Neural cell (in vitro differentiated cells): Measurements from ENCODE around the gene ACVR1B. TPM values are rescaled to one million over a fixed set of nuclear protein-coding genes. Genes with fewer than 3 reads are reported as not detected.

ENCODE experiments used
- H2AFZ ChIP-seq: fragments of 200-600, 300-800 bp; sonication (generic), shearing (Covaris generic); 2 replicates; pipeline ENCODE4 v1.6.0; 2014; ENCODE audit warnings: low read depth, mild to moderate bottlenecking, antibody characterized with exemption, low read length, moderate library complexity
- H3F3A ChIP-seq: fragments of 200-600 bp; shearing (Covaris generic); 2 replicates; pipeline ENCODE4 v1.6.1; 2016; ENCODE audit warnings: mild to moderate bottlenecking, moderate library complexity, mixed read lengths, antibody characterized with exemption, low read length; ENCODE audit not compliant: insufficient read depth, poor library complexity, severe bottlenecking
- H3K27ac ChIP-seq: fragments of 200-600, 300-800 bp; sonication (generic), shearing (Covaris generic); 2 replicates; pipeline ENCODE4 v1.5.1; 2014; ENCODE audit warnings: mild to moderate bottlenecking, low read length, moderate library complexity
- H3K27me3 ChIP-seq: fragments of 300-800, 200-600 bp; sonication (generic), shearing (Covaris generic); 2 replicates; pipeline ENCODE4 v1.6.0; 2014; ENCODE audit warnings: mild to moderate bottlenecking, low read depth, low read length, moderate library complexity; ENCODE audit not compliant: insufficient read depth
- H3K36me3 ChIP-seq: fragments of 300-800, 200-600 bp; sonication (generic), shearing (Covaris generic); 2 replicates; pipeline ENCODE4 v1.5.1; 2014; ENCODE audit warnings: mild to moderate bottlenecking, antibody characterized with exemption, low read length, moderate library complexity; ENCODE audit not compliant: insufficient read depth
- H3K4me2 ChIP-seq: fragments of 300-800, 200-600 bp; sonication (generic), shearing (Covaris generic); 2 replicates; pipeline ENCODE4 v1.6.0; 2014; ENCODE audit warnings: mild to moderate bottlenecking, low read length
- H3K4me3 ChIP-seq: fragments of 300-800, 200-600 bp; sonication (generic), shearing (Covaris generic); 2 replicates; pipeline ENCODE4 v1.5.1; 2014; ENCODE audit warnings: mild to moderate bottlenecking, low read length, moderate library complexity
- H3K79me2 ChIP-seq: fragments of 200-600 bp; shearing (Covaris generic); replicated peaks from 2 replicates; pipeline ENCODE4 v1.6.0; 2014; ENCODE audit warnings: mild to moderate bottlenecking, low read length, moderate library complexity; ENCODE audit not compliant: insufficient read depth
- H3K9ac ChIP-seq: fragments of 300-800, 200-600 bp; sonication (generic), shearing (Covaris generic); 2 replicates; pipeline ENCODE4 v1.6.1; 2016; ENCODE audit warnings: mild to moderate bottlenecking, low read length, mixed read lengths
- H3K9me2 ChIP-seq: fragments of 200-600 bp; shearing (Covaris generic); 2 replicates; pipeline ENCODE4 v1.6.1; 2016; ENCODE audit warnings: mild to moderate bottlenecking, low read length, mixed read lengths; ENCODE audit not compliant: insufficient read depth
- H3K9me3 ChIP-seq: fragments of 200-600, 300-800 bp; sonication (generic), shearing (Covaris generic); 2 replicates; pipeline ENCODE4 v1.6.1; 2016; ENCODE audit warnings: mild to moderate bottlenecking, mixed run types, low read length, moderate library complexity, mixed read lengths
- H4K20me1 ChIP-seq: fragments of 200-600 bp; shearing (Covaris generic); 2 replicates; pipeline ENCODE4 v1.6.1; 2016; ENCODE audit warnings: mild to moderate bottlenecking, mixed run types; ENCODE audit not compliant: insufficient read depth
- CTCF ChIP-seq: fragments of 450-650 bp; IDR thresholded peaks from 2 replicates; pipeline ENCODE4 v1.5.1; 2014; ENCODE audit warnings: antibody characterized with exemption, mild to moderate bottlenecking, moderate library complexity; ENCODE audit not compliant: poor library complexity, severe bottlenecking
- EP300 ChIP-seq: fragments of 450-650 bp; conservative IDR thresholded peaks from 2 replicates; pipeline ENCODE4 v1.6.1; 2014; ENCODE audit warnings: antibody characterized with exemption, mild to moderate bottlenecking, moderate library complexity; ENCODE audit not compliant: poor library complexity, severe bottlenecking
- EZH2 ChIP-seq: fragments of 200-600, 300-800 bp; shearing (Covaris generic), sonication (generic); IDR thresholded peaks from 2 replicates; pipeline ENCODE4 v1.6.1; 2014; ENCODE audit warnings: antibody characterized with exemption, low read length, borderline replicate concordance, mild to moderate bottlenecking; ENCODE audit not compliant: insufficient read depth, poor library complexity, severe bottlenecking
- MXI1 ChIP-seq: fragments of 450-650 bp; conservative IDR thresholded peaks from 2 replicates; pipeline ENCODE4 v1.6.1; 2014; ENCODE audit warnings: antibody characterized with exemption, mild to moderate bottlenecking; ENCODE audit not compliant: poor library complexity, severe bottlenecking
- POLR2AphosphoS5 ChIP-seq: IDR thresholded peaks from 2 replicates; pipeline ENCODE4 v1.6.1; 2012
- RAD21 ChIP-seq: fragments of 450-650 bp; conservative IDR thresholded peaks from 2 replicates; pipeline ENCODE4 v1.6.1; 2014; ENCODE audit warnings: antibody characterized with exemption, mild to moderate bottlenecking, moderate library complexity
- REST ChIP-seq: IDR thresholded peaks from 2 replicates; pipeline ENCODE4 v1.6.1; 2012; ENCODE audit warnings: borderline replicate concordance
- SMC3 ChIP-seq: fragments of 450-650 bp; conservative IDR thresholded peaks from 2 replicates; pipeline ENCODE4 v1.6.1; 2014; ENCODE audit warnings: antibody characterized with exemption, mild to moderate bottlenecking, moderate library complexity; ENCODE audit not compliant: poor library complexity
- TAF1 ChIP-seq: IDR thresholded peaks from 2 replicates; pipeline ENCODE4 v1.6.1; 2012; ENCODE audit warnings: low read depth
- polyA plus RNA-seq: library from polyadenylated mRNA; depleted of rRNA; stranded (reverse); fragments of >200 nt; gene quantifications from 2 replicates; pipeline ENCODE4 v1.2.3, GENCODE V29; 2014

Gene ACVR1B
- polyA plus RNA-seq, 1 donor from 2014 or later: 47.2 TPM

GRCh38 chr12:52035190-52035589, 83.7 kb downstream of the ACVR1B start:
- Histone ChIP-seq H3K9me3 (no peaks in the 10 kb centered on the region), H3K27me3 (no peaks in the 10 kb centered on the region), H3K9me2 (no peaks in the 10 kb centered on the region)

GRCh38 chr12:52035926-52036325, 84.4 kb downstream of the ACVR1B start:
- H3K27ac ChIP-seq: no peak overlapping the region
- H3K9me3 ChIP-seq: no peaks in the 10 kb centered on the region
- H3K79me2 ChIP-seq: no peaks in the 10 kb centered on the region
- no peak overlapping the region for H2AFZ ChIP-seq
- H3K36me3 ChIP-seq: no peaks in the 10 kb centered on the region
- H3K4me2 ChIP-seq: no peak overlapping the region
- no peaks in the 10 kb centered on the region for H3K27me3 ChIP-seq
- H4K20me1 ChIP-seq: no peaks in the 10 kb centered on the region
- no peaks in the 10 kb centered on the region for H3F3A ChIP-seq
- H3K4me3 ChIP-seq: no peak overlapping the region
- no peak overlapping the region for H3K9ac ChIP-seq
- H3K9me2 ChIP-seq: no peaks in the 10 kb centered on the region
- TF ChIP-seq SMC3 (no peak), RAD21 (no peak), REST (no peak), EZH2 (no peak), POLR2AphosphoS5 (no peak), EP300 (no peak), MXI1 (no peak)

More at GRCh38 chr12:52035190-52035589, 83.7 kb downstream of the ACVR1B start:
- Histone ChIP-seq H3K4me3 (no peak overlapping the region), H2AFZ (no peak overlapping the region), H3F3A (no peaks in the 10 kb centered on the region), H3K79me2 (no peaks in the 10 kb centered on the region), H4K20me1 (no peaks in the 10 kb centered on the region), H3K27ac (no peak overlapping the region), H3K36me3 (no peaks in the 10 kb centered on the region), H3K9ac (no peak overlapping the region), H3K4me2 (no peak overlapping the region)
- no peak for TF ChIP-seq REST
- TF ChIP-seq RAD21: no peak
- TF ChIP-seq EP300: no peak
- TF ChIP-seq POLR2AphosphoS5: no peak
- TF ChIP-seq SMC3: no peak
- no peak for TF ChIP-seq EZH2
- TF ChIP-seq MXI1: no peak
- no peak for TF ChIP-seq TAF1
- no peak for TF ChIP-seq CTCF
